HuH-7.5 (cell line): ENCODE data around the gene PID1.

Experiments used
- DNase-seq: peaks from one replicate; pipeline ENCODE4 v3.0.0; 2011; ENCODE audit warnings: low spot score

Gene PID1

GRCh38 chr2:229164545-229165249, 106.4 kb downstream of the PID1 start:
- DNase-seq = no peak

DNA sequence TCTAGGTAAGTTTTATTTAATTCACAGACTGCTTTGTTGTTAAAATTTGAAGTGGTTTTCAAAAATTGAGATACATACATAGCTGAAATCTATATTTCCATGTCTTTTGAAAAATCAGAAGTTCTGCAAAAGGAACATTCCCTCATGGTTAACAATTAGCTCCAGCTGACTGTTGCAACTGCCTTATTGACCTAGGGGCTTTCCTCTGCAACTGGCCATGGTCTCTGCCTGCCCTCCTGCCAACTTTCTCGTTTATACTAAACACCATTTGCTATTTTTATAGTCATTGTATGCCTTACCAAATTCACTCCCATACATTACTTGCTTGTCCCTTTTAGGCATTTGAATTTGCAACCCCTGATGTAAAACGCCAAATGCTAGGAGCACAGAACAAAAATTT, 107.2 kb downstream of the PID1 start:
- no peak for DNase-seq

DNA sequence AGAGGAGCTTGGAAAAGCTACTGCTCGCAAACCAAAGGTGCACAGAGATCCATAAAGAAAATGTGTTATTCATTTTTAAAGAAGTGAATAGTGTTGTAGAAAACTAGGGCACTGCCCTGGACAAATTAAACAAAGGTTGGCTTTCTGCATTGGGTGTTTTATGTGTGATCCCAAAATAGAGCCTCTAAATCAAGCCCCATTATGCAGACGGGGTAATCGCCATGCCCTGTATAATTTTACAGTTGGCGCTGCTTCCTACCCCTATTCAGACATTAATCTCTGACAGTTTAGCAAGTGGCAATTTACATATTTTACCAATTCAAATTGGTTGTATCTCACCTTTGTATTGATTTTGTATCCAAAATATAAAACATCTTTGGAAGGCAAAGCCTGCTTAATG, 109.1 kb downstream of the PID1 start:
- no peak for DNase-seq

DNA sequence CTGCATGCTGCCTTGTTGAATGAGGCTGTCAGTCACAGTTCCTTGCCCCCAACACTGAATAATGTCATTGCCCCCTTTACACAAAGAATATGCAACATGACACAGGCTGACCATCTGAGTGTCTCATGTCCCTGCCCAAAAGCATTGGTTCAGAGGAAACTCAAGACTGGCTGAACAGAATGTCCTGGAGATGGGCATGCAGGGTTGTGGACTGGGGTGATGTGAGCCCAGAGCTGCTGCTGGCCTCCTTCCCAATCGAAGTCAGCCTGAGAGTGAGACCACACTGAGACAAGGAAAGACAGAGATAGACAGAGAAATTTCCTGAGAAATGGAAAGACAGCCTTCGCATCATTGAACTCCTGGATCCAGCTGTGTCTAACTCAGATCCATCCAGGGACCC, 110.1 kb downstream of the PID1 start:
- no peak for DNase-seq

GRCh38 chr2:229160180-229160579, 110.9 kb downstream of the PID1 start:
- peak; percentile 32 for DNase-seq

DNA sequence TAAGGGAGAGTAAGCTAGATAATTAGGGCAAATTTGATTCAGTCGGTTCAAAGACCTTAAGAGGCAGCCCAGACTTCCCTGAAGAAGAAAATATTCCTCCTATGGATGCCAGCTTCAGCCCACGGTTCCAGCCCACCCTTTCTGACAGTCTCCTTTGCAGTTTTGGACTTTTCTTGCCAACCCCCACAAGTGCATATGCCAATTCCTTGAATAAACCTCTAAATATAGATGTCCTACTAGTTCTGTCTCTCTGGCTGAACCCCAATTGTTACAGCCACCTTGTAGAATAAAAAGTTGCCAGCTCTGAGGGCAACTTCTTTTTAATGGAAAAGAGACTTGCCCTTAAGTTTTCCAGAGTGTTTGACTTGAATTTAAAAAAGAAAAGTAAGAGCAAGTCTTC, 111.7 kb downstream of the PID1 start:
- no peak for DNase-seq

DNA sequence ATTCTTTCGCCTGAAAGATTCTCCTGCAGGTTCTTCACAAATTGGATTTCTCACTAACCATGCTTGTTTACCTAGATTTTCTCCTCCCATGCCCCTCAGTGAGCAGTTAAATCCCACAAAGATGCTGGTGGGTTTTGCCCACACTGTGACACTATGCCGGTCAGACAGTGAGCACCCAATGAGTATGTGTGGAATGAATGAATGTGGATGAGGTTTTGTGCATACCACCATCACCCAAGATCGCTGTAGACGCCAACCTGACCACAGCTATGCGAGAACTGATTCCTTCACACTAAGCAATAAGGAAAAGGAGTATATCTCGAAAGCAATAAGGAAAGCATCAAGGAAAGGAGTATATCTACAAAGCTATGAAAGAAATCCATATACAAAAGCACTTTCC, 116.7 kb downstream of the PID1 start:
- no peak for DNase-seq

GRCh38 chr2:229153951-229154350, 117.1 kb downstream of the PID1 start:
- no peak for DNase-seq

DNA sequence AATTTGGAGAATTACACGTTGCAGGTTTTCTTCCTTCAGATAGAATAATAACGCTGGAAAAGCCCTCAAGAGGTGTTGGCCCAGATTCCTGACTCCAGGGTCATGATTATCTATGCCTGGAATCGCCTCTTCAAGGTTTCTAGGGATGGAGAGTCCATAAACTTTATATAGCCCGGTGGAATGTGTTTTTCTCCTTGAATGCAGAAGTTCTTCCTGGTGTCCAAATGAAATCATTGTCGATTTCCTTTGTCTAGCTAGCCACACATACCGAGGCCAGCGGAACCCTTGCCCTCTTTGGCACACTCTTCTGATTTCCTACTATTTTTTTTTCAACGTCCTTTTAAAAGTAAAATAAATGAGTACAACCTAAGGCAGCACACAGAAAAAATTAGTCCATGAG, 117.8 kb downstream of the PID1 start:
- no peak for DNase-seq

- DNase-seq = no peak
Observed at GRCh38 chr2:229152674-229153073, 118.4 kb downstream of the PID1 start.

DNA sequence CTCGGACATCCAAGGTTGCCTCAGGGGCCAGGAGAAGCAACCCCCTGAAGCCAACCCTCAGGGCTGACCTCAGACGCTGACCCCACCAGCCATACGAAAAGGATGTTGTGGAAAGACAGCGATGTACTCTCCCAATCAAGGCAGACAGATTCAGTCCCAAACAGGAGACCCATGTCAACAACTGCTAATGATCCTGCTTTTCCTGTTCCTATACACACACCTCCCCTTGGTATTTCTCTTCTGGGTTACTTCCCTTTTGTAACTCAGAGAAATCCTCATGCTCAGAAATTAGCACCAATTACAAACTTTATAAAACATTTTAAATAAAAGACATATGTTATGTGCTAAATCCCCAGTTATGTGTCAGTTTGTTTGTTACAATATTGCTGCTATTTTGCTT, 120.8 kb downstream of the PID1 start:
- DNase-seq = no peak

DNA sequence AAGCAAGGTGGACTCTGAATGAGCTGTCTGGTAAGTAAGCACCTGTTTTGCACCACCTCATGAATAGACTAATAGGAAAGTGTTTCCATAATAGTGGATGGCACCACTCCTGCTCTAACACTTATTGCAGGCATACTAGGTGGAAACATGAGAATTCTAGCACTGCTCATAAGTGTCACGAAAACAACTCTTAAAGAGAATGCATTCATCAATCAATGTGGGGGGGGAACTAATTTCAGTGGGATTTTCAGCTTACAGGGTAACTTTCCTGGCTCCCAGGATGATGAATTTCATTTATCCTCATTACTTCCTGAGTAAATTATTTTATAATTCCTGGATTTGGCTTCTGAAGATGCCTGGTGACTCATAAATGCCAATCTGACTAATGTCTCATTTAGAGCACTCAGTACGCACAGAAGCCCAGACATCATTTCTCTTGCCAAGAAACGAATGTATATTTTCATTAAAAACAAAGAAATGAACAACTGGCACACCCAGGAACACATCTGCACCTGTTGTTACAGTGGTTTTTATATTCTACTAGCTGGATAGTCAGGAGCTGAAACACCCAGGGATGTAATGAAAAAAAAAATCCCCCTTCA, 129.6 kb downstream of the PID1 start:
- DNase-seq = no peak

DNA sequence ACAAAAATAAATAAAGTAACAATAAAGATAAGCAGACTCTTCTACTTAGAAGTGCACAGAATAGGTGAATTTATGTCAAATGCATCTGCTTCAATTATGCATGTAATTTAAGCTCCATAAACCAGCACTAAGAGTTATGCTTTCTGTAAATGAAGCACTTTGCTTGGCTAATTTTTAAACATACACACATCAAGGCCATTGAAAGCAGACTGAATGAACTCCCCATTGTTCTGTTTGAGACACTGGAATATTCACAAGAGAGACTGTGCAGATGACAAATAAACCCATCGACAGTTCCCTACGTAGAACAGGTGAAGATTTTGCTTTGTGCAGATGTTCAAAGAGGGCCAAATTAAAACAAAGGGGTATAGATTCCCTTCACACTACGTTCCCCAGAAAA, 133.4 kb downstream of the PID1 start:
- no peak for DNase-seq

DNA sequence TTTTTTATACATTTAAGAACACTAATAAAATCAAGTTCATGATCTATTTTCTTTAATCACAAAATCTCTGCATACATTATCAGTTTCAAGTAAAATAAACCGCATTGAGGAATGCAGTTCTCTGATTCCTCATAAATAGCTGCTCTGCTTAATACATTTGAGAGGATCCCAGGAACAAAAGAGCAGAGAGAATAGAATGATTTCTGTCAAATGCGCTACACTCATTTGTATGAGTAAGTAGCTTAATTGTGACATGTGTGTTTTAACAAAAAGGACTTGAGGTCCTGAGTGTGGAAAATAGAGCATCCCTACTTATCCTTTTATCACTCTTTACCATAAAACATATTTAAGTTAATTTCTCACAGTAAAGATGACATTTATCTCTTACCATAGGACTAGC, 134.0 kb downstream of the PID1 start:
- DNase-seq = no peak

- DNase-seq = peak; percentile 10
Observed at GRCh38 chr2:229133155-229133772, 137.8 kb downstream of the PID1 start.

DNA sequence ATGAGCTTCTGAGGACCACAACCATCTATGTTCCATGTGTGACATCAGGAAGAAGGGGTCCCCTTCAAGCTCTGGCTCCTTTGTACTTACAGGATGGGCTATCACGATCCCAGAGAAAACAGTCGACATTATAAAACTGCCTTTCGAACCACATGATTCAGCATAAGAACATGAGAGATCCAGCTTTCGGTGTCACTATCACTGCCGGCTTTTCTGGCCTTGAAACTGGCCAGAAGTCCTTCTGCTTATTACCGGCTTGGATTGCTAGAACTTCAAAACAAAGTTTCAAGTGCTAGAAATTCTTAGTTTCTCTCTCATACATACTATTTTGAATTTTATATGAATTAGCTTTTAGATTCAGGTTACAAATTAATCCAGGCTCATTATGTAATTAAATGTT, 138.9 kb downstream of the PID1 start:
- no peak for DNase-seq

- DNase-seq = no peak
Observed at GRCh38 chr2:229130522-229130921, 140.6 kb downstream of the PID1 start.

DNA sequence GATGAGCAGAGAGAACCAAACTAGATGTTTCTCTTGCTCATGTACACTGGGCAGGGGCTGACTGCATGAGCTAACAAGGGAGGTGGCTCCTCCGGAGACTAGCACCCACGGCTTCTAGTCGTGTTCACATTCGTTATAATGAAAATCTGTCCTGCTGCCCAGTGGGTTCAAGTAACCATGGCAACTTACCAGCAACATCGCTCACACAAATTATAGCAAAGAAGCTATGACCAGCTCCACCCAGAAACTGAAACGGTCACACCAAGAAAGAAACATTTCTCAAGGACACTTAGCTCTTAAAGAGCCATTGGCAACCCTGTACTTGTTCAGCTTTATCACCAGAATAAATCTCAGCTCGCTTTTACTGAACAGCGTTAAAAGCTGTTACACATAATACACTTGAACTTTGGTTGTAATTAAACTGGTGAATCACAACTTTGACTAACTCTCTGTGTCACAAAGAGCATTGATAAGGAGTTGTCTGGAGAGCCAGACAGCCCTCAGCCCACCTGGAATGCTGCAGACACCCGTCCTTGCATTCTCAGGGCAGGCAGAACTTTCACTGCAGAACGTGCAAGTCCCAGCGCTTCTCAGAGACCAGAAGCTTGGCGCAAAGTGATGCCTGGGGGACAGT, 141.2 kb downstream of the PID1 start:
- DNase-seq = no peak

DNA sequence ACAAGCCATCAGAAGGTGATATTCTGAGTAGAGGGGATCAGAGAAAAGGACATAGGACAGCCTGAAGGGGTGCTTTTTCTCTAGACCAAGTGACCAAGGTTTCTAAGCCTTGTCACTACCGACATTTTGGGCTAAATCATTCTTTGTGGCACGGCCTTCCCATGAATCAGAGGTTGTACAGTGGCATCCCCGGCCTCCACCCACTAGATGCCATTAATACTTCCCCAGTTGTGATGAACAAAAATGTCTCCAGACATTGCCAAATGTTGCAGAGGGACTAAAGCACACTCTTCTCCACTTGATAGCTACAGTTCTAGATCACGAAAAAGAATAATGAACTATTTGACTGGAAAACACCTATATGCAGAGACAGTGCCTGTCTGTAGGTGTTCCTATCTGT, 143.6 kb downstream of the PID1 start:
- DNase-seq = no peak

- no peak for DNase-seq
Observed at GRCh38 chr2:229126066-229126465, 145.0 kb downstream of the PID1 start.

- DNase-seq = no peak
Observed at GRCh38 chr2:229124136-229124535, 147.0 kb downstream of the PID1 start.

GRCh38 chr2:229118927-229119326, 152.2 kb downstream of the PID1 start:
- DNase-seq = no peak

DNA sequence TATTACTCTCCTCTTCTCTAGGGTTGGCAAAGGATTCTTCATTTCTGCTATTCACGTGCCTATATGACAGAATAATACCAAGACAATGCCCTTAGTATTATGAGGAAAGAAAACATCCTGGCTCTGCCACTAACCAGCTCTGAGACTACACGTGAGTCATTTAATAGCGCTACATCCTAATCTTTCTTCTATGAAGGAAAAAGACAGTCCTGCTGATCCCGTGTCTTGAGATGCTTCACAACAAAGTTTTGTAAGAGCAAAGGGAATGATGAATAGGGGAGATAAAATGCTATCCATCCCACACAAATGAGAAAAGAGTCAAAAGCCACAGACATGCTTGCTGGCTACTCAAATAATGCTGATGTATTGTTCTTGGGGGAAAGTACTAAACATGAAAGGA, 152.8 kb downstream of the PID1 start:
- no peak for DNase-seq
